Measurements from ENCODE around the gene GLDC. TPM values are rescaled to one million over a fixed set of nuclear protein-coding genes. Genes with fewer than 3 reads are reported as not detected.
A peak's percentile ranks its signal among the peaks of the same experiment; 100 is the strongest.
"Not testable (repeated sequence)": the region's sequence is repeated elsewhere in the genome, so short reads cannot be mapped to it uniquely, and the experiment has no call there.

Gene GLDC
- total RNA-seq, 2 experiments from 2014 or later = not detected

GRCh38 chr9:6692433-6692832 is 46.9 kb upstream of the GLDC start:
- Histone ChIP-seq H3K9me3 (ENCODE audit: low read length) (no peaks in the 10 kb centered on the region), H2AFZ (ENCODE audit: low read length) (no peak overlapping the region), H4K20me1 (ENCODE audit: insufficient read depth, low read length) (no peaks in the 10 kb centered on the region), H3K4me1 (ENCODE audit: insufficient read depth, low read length, poor library complexity, severe bottlenecking) (peaks cover 32% of the 10 kb centered on the region), H3K79me2 (ENCODE audit: insufficient read depth, low read depth, low read length) (no peaks in the 10 kb centered on the region), H3K36me3 (ENCODE audit: insufficient read depth, low read length) (no peaks in the 10 kb centered on the region), H3K9me2 (ENCODE audit: insufficient read depth, low read length) (no peaks in the 10 kb centered on the region), H3K4me2 (ENCODE audit: low read length) (no peak overlapping the region), H3K27ac (ENCODE audit: low read depth, low read length, poor library complexity, severe bottlenecking) (no peak overlapping the region), H3K4me3 (ENCODE audit: low read depth, low read length, poor library complexity, severe bottlenecking) (no peak overlapping the region)
- POLR2A ChIA-PET = interaction anchor here (0.8 to 2.0 kb wide), 6 partner anchors 9 to 64 kb away, joined by 3 to 14 read pairs (median 4); no protein-coding TSS in a partner anchor
- DNase-seq (ENCODE audit: low spot score) = no peak
- no peak for TF ChIP-seq CTCF (conservative IDR thresholded peaks at IDR 0.05; ENCODE audit: low read length)
- TF ChIP-seq EZH2phosphoT487 (IDR thresholded peaks at IDR 0.05; ENCODE audit: borderline replicate concordance, low read depth, low read length) = no peak
- intact Hi-C loops (cut with micrococcal nuclease; ENCODE audit: unreplicated experiment) = no loop called here
- CTCF ChIA-PET (ENCODE audit: unreplicated experiment) = no interaction called here
- BruUV-seq (replicated peaks) = no TSS peak

GRCh38 chr9:6690675-6691070 is 45.1 kb upstream of the GLDC start:
- CTCF ChIA-PET (ENCODE audit: unreplicated experiment); H3K4me3 ChIP-seq (ENCODE audit: low read depth, low read length, poor library complexity, severe bottlenecking); BruUV-seq (replicated peaks): not testable (repeated sequence)

GRCh38 chr9:6689893-6690674 is 44.6 kb upstream of the GLDC start:
- intact Hi-C loops (cut with micrococcal nuclease; ENCODE audit: unreplicated experiment) = loop anchor here (10.0 kb wide), 1 partner anchor 635 kb away; no protein-coding TSS in a partner anchor
- no peaks in the 10 kb centered on the region for H3K9me3 ChIP-seq (ENCODE audit: low read length)
- BruUV-seq (replicated peaks) = no TSS peak
- H4K20me1 ChIP-seq (ENCODE audit: insufficient read depth, low read length) = no peaks in the 10 kb centered on the region
- CTCF ChIA-PET (ENCODE audit: unreplicated experiment) = no interaction called here
- peak overlapping the region; percentile 66 for H3K4me2 ChIP-seq (ENCODE audit: low read length)
- H3K79me2 ChIP-seq (ENCODE audit: insufficient read depth, low read depth, low read length) = no peaks in the 10 kb centered on the region
- H2AFZ ChIP-seq (ENCODE audit: low read length) = no peak overlapping the region
- H3K4me1 ChIP-seq (ENCODE audit: insufficient read depth, low read length, poor library complexity, severe bottlenecking) = peaks cover 39% of the 10 kb centered on the region
- H3K9me2 ChIP-seq (ENCODE audit: insufficient read depth, low read length) = no peaks in the 10 kb centered on the region
- DNase-seq (ENCODE audit: low spot score) = peak; percentile 65
- H3K4me3 ChIP-seq (ENCODE audit: low read depth, low read length, poor library complexity, severe bottlenecking) = peak overlapping the region; percentile 7
- H3K36me3 ChIP-seq (ENCODE audit: insufficient read depth, low read length) = no peaks in the 10 kb centered on the region
- no peak for TF ChIP-seq CTCF (conservative IDR thresholded peaks at IDR 0.05; ENCODE audit: low read length)
- TF ChIP-seq EZH2phosphoT487 (IDR thresholded peaks at IDR 0.05; ENCODE audit: borderline replicate concordance, low read depth, low read length) = no peak
- POLR2A ChIA-PET = interaction anchor here (0.6 to 1.2 kb wide), 4 partner anchors 14 to 67 kb away, joined by 3 to 7 read pairs (median 3); no protein-coding TSS in a partner anchor
- H3K27ac ChIP-seq (ENCODE audit: low read depth, low read length, poor library complexity, severe bottlenecking) = peak overlapping the region; percentile 55

More at GRCh38 chr9:6690675-6691070, 45.1 kb upstream of the GLDC start:
- Histone ChIP-seq H3K27ac (ENCODE audit: low read depth, low read length, poor library complexity, severe bottlenecking) (peak overlapping the region; percentile 55), H3K4me2 (ENCODE audit: low read length) (peak overlapping the region; percentile 66), H3K4me1 (ENCODE audit: insufficient read depth, low read length, poor library complexity, severe bottlenecking) (peaks cover 39% of the 10 kb centered on the region)
- H3K9me2 ChIP-seq (ENCODE audit: insufficient read depth, low read length); H3K36me3 ChIP-seq (ENCODE audit: insufficient read depth, low read length); H2AFZ ChIP-seq (ENCODE audit: low read length); intact Hi-C loops (cut with micrococcal nuclease; ENCODE audit: unreplicated experiment); DNase-seq (ENCODE audit: low spot score); H3K9me3 ChIP-seq (ENCODE audit: low read length); H3K79me2 ChIP-seq (ENCODE audit: insufficient read depth, low read depth, low read length); H4K20me1 ChIP-seq (ENCODE audit: insufficient read depth, low read length): not testable (repeated sequence)
- POLR2A ChIA-PET = interaction anchor here (1.0 to 1.2 kb wide), 2 partner anchors 13 to 66 kb away, joined by 3 to 7 read pairs; no protein-coding TSS in a partner anchor

Data from OCI-LY7 (cell line).